ENCODE results near the gene CNKSR3. TPM values are rescaled to one million over a fixed set of nuclear protein-coding genes. Genes with fewer than 3 reads are reported as not detected.
A peak's percentile ranks its signal among the peaks of the same experiment; 100 is the strongest.
"Not testable (repeated sequence)": the region's sequence is repeated elsewhere in the genome, so short reads cannot be mapped to it uniquely, and the experiment has no call there.

The CNKSR3 gene
- total RNA-seq, 1 donor from 2014 or later, result 11.8 TPM

GRCh38 chr6:154515826-154516225 is 5.3 kb upstream of the CNKSR3 start:
- no peak for ATAC-seq
- intact Hi-C loops (cut with DNase I), result no loop called here
- H3K4me3 ChIP-seq, result peak overlapping the region; percentile 25
- TF ChIP-seq CTCF (IDR thresholded peaks at IDR 0.05), result no peak
- H3K36me3 ChIP-seq, result no peaks in the 10 kb centered on the region
- H3K27ac ChIP-seq, result no peak overlapping the region
- H3K9me3 ChIP-seq, result no peaks in the 10 kb centered on the region
- no peaks in the 10 kb centered on the region for H3K27me3 ChIP-seq
- H3K4me1 ChIP-seq, result peaks cover 8% of the 10 kb centered on the region
- DNase-seq, result no peak

- H3K36me3 ChIP-seq; H3K4me3 ChIP-seq; intact Hi-C loops (cut with DNase I); H3K27me3 ChIP-seq; DNase-seq; H3K4me1 ChIP-seq; H3K27ac ChIP-seq; H3K9me3 ChIP-seq; ATAC-seq: not testable (repeated sequence)
Measured at GRCh38 chr6:154515076-154515475, 4.6 kb upstream of the CNKSR3 start.

GRCh38 chr6:154514481-154514880 is 4.0 kb upstream of the CNKSR3 start:
- DNase-seq (no peak), ATAC-seq (no peak)
- Histone ChIP-seq H3K4me3 (no peak overlapping the region), H3K27me3 (no peaks in the 10 kb centered on the region), H3K27ac (no peak overlapping the region), H3K36me3 (no peaks in the 10 kb centered on the region), H3K4me1 (peaks cover 8% of the 10 kb centered on the region), H3K9me3 (no peaks in the 10 kb centered on the region)
- TF ChIP-seq CTCF (IDR thresholded peaks at IDR 0.05), result no peak
- intact Hi-C loops (cut with DNase I), result no loop called here

GRCh38 chr6:154513601-154514320 is 3.3 kb upstream of the CNKSR3 start:
- intact Hi-C loops (cut with DNase I), result no loop called here
- Histone ChIP-seq H3K4me1 (peaks cover 8% of the 10 kb centered on the region), H3K36me3 (no peaks in the 10 kb centered on the region), H3K4me3 (no peak overlapping the region), H3K9me3 (no peaks in the 10 kb centered on the region), H3K27me3 (no peaks in the 10 kb centered on the region), H3K27ac (no peak overlapping the region)
- ATAC-seq (no peak), DNase-seq (no peak)
- no peak for TF ChIP-seq CTCF (IDR thresholded peaks at IDR 0.05)

- intact Hi-C loops (cut with DNase I), result no loop called here
- no peaks in the 10 kb centered on the region for H3K9me3 ChIP-seq
- ATAC-seq (no peak), DNase-seq (no peak)
- no peak overlapping the region for H3K4me3 ChIP-seq
- no peaks in the 10 kb centered on the region for H3K27me3 ChIP-seq
- no peaks in the 10 kb centered on the region for H3K36me3 ChIP-seq
- H3K27ac ChIP-seq, result no peak overlapping the region
- H3K4me1 ChIP-seq, result peaks cover 18% of the 10 kb centered on the region
- no peak for TF ChIP-seq CTCF (IDR thresholded peaks at IDR 0.05)
Measured at GRCh38 chr6:154512201-154512600, 1.7 kb upstream of the CNKSR3 start.

- H3K27me3 ChIP-seq, result no peaks in the 10 kb centered on the region
- peak overlapping the region; percentile 14 for H3K4me3 ChIP-seq
- no peak for ATAC-seq
- DNase-seq, result no peak
- no peak overlapping the region for H3K27ac ChIP-seq
- no peak for TF ChIP-seq CTCF (IDR thresholded peaks at IDR 0.05)
- H3K4me1 ChIP-seq, result peaks cover 18% of the 10 kb centered on the region
- H3K9me3 ChIP-seq, result no peaks in the 10 kb centered on the region
- H3K36me3 ChIP-seq, result no peaks in the 10 kb centered on the region
- intact Hi-C loops (cut with DNase I), result no loop called here
Measured at GRCh38 chr6:154511791-154512190, 1.3 kb upstream of the CNKSR3 start.
